Endometrial microvascular endothelial cells (primary cell): Measurements from ENCODE around the gene PIAS1. TPM values are rescaled to one million over a fixed set of nuclear protein-coding genes. Genes with fewer than 3 reads are reported as not detected.
"Not testable (repeated sequence)": the region's sequence is repeated elsewhere in the genome, so short reads cannot be mapped to it uniquely, and the experiment has no call there.

ENCODE experiments used
- in situ Hi-C: cut with HindIII; loops from 2 replicates; pipeline ENCODE4 v1.10.0; 2017; ENCODE audit warnings: low sequenced_read_pairs, low pct_unique_long_range_greater_than_20kb; ENCODE audit errors: inconsistent ontology term
- total RNA-seq: library from RNA; depleted of rRNA; stranded (reverse); fragments of >200 nt; gene quantifications from one replicate; pipeline ENCODE4 v1.2.3, GENCODE V29; 2015; ENCODE audit errors: inconsistent ontology term

Gene PIAS1
- total RNA-seq, 1 donor from 2014 or later, result 13.8 TPM

GRCh38 chr15:68154923-68155559 lies 100.9 kb downstream of the PIAS1 start:
- in situ Hi-C loops, result no loop called here

- in situ Hi-C loops, result no loop called here
Observed at GRCh38 chr15:68157074-68157473, 103.0 kb downstream of the PIAS1 start.

GRCh38 chr15:68158046-68158628 lies 104.0 kb downstream of the PIAS1 start:
- in situ Hi-C loops, result no loop called here

GRCh38 chr15:68163191-68163590 lies 109.1 kb downstream of the PIAS1 start:
- in situ Hi-C loops, result no loop called here

GRCh38 chr15:68166847-68167246 lies 112.7 kb downstream of the PIAS1 start:
- in situ Hi-C loops, result no loop called here

- in situ Hi-C loops, result not testable (repeated sequence)
Observed at GRCh38 chr15:68172037-68172436, 117.9 kb downstream of the PIAS1 start.

- in situ Hi-C loops, result no loop called here
Observed at GRCh38 chr15:68173119-68173518, 119.0 kb downstream of the PIAS1 start.

GRCh38 chr15:68175526-68175925 lies 121.4 kb downstream of the PIAS1 start:
- in situ Hi-C loops, result no loop called here

GRCh38 chr15:68176601-68177000 lies 122.5 kb downstream of the PIAS1 start:
- in situ Hi-C loops, result no loop called here

- in situ Hi-C loops, result no loop called here
Observed at GRCh38 chr15:68177742-68178141, 123.6 kb downstream of the PIAS1 start.

GRCh38 chr15:68183616-68184315 lies 129.7 kb downstream of the PIAS1 start:
- in situ Hi-C loops, result no loop called here

GRCh38 chr15:68184616-68185480 lies 130.7 kb downstream of the PIAS1 start:
- in situ Hi-C loops, result no loop called here

- in situ Hi-C loops, result no loop called here
Observed at GRCh38 chr15:68186671-68187397, 132.7 kb downstream of the PIAS1 start.

- in situ Hi-C loops, result no loop called here
Observed at GRCh38 chr15:68187559-68187958, 133.4 kb downstream of the PIAS1 start.

GRCh38 chr15:68188647-68189046 lies 134.5 kb downstream of the PIAS1 start:
- in situ Hi-C loops, result no loop called here

GRCh38 chr15:68190048-68190447 lies 135.9 kb downstream of the PIAS1 start:
- in situ Hi-C loops, result no loop called here

- in situ Hi-C loops, result no loop called here
Observed at GRCh38 chr15:68191555-68191954, 137.4 kb downstream of the PIAS1 start.

GRCh38 chr15:68192117-68192516 lies 138.0 kb downstream of the PIAS1 start:
- in situ Hi-C loops, result no loop called here
